WTC11 (cell line): ENCODE measurements around the gene ZNF436.
"Not testable (repeated sequence)": the region's sequence is repeated elsewhere in the genome, so short reads cannot be mapped to it uniquely, and the experiment has no call there.

Experiments used
- AFF4 ChIP-seq: sonication (generic); formaldehyde crosslinking; IDR thresholded peaks from 2 replicates; pipeline ENCODE4 v1.8.1; 2023; ENCODE audit warnings: mild to moderate bottlenecking, missing genetic modification reagents, borderline replicate concordance
- CREM ChIP-seq: sonication (generic); formaldehyde crosslinking; IDR thresholded peaks from 2 replicates; pipeline ENCODE4 v1.8.1; 2022; ENCODE audit warnings: mild to moderate bottlenecking, missing genetic modification reagents, moderate library complexity
- CTCF ChIP-seq: fragments of 200-600 bp; IDR thresholded peaks from 2 replicates; pipeline ENCODE4 v1.8.0; 2022; ENCODE audit warnings: antibody characterized with exemption
- E2F1 ChIP-seq: sonication (generic); formaldehyde crosslinking; IDR thresholded peaks from 2 replicates; pipeline ENCODE4 v1.8.0; 2022; ENCODE audit warnings: mild to moderate bottlenecking, missing genetic modification reagents
- ETV6 ChIP-seq: sonication (generic); formaldehyde crosslinking; IDR thresholded peaks from 2 replicates; pipeline ENCODE4 v1.8.1; 2022; ENCODE audit warnings: mild to moderate bottlenecking, missing genetic modification reagents
- GRHL2 ChIP-seq: fragments of 250-450 bp; sonication (Bioruptor Pico); IDR thresholded peaks from 2 replicates; pipeline ENCODE4 v1.8.0; 2022; ENCODE audit warnings: mild to moderate bottlenecking, moderate library complexity; ENCODE audit not compliant: insufficient replicate concordance, severe bottlenecking
- HMGA2 ChIP-seq: fragments of 250-450 bp; sonication (Bioruptor Pico); IDR thresholded peaks from 2 replicates; pipeline ENCODE4 v1.4.0; 2021; ENCODE audit warnings: mild to moderate bottlenecking, moderate library complexity
- JUN ChIP-seq: sonication (generic); formaldehyde crosslinking; IDR thresholded peaks from 2 replicates; pipeline ENCODE4 v1.8.0; 2023; ENCODE audit warnings: mild to moderate bottlenecking, missing genetic modification reagents
- RORB ChIP-seq: fragments of 250-450 bp; sonication (Bioruptor Pico); IDR thresholded peaks from 2 replicates; pipeline ENCODE4 v1.9.0; 2021; ENCODE audit warnings: mild to moderate bottlenecking
- TEAD4 ChIP-seq: sonication (generic); formaldehyde crosslinking; IDR thresholded peaks from 2 replicates; pipeline ENCODE4 v1.8.0; 2022; ENCODE audit warnings: mild to moderate bottlenecking, missing genetic modification reagents
- ZBTB21 ChIP-seq: sonication (generic); formaldehyde crosslinking; IDR thresholded peaks from 2 replicates; pipeline ENCODE4 v1.8.1; 2023; ENCODE audit warnings: mild to moderate bottlenecking, missing genetic modification reagents, borderline replicate concordance
- ZNF138 ChIP-seq: sonication (generic); formaldehyde crosslinking; conservative IDR thresholded peaks from 2 replicates; pipeline ENCODE4 v1.8.1; 2022; ENCODE audit warnings: mild to moderate bottlenecking, moderate library complexity, missing genetic modification reagents
- ZNF671 ChIP-seq: fragments of 250-450 bp; sonication (Bioruptor Pico); IDR thresholded peaks from 2 replicates; pipeline ENCODE4 v1.8.0; 2021; ENCODE audit warnings: mild to moderate bottlenecking

- TF ChIP-seq E2F1; CTCF; JUN (CRISPR knock-in tag); HMGA2 (CRISPR knock-in tag); RORB (CRISPR knock-in tag); ZBTB21 (CRISPR knock-in tag); ZNF138 (CRISPR knock-in tag); GRHL2 (CRISPR knock-in tag); TEAD4 (CRISPR knock-in tag); AFF4 (CRISPR knock-in tag); ETV6 (CRISPR knock-in tag); ZNF671 (CRISPR knock-in tag); CREM (CRISPR knock-in tag): not testable (repeated sequence)
Measured at GRCh38 chr1:23380236-23380635, 10.6 kb upstream of the ZNF436 start.
